HG03457 (cell line): Measurements from ENCODE around the gene IFT27.

Experiments
- ATAC-seq: cut with Tn5 transposase; IDR thresholded peaks from one replicate; pipeline ENCODE4 v1.9.1; 2021; ENCODE audit warnings: moderate number of reproducible peaks; ENCODE audit not compliant: unreplicated experiment

IFT27 gene

DNA sequence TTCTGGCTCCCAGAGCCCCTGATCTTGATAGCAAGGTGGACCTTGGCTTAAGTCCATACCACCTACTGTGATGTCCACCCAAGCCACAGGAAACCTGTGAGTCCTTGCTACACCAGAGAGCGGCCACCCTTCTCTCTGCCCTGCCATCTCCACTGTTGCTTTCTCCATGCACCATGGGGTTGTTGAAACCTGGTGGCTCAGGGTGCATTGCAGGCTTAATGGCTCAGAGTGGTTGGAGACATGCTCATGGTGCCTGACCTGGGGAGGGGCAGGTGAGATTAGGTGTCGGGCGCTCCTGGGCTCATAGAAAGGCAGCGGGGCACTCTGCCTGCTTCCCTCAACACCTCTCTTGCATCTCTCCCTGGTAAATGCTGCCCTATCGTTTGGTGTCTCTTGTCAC, 47.4 kb downstream of the IFT27 start:
- no peak for ATAC-seq

DNA sequence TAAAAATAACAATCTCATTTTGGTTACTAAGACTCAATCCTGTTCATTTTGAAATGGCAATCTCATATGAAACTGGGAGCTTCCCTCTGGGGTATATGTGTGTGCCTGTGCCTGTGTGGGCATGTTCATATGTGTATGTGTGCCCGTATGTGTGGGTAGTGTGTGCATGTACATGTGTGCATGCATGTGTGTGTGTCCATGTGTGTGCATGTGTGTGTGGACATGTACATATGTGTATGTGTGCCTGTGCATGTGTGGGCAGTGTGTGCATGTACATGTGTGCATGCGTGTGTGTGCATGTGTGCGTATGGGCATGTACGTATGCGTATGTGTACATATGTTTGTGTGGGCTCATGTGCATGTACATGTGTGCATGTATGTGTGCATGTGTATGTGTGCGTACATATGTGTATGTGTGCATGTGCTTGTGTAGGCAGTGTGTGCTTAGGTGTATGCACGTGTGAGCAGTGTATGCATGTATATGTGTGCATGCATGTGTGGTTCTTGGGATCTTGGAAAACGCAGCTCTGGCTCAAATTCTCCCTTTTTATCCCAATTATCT, 47.9 kb downstream of the IFT27 start:
- ATAC-seq: no peak

DNA sequence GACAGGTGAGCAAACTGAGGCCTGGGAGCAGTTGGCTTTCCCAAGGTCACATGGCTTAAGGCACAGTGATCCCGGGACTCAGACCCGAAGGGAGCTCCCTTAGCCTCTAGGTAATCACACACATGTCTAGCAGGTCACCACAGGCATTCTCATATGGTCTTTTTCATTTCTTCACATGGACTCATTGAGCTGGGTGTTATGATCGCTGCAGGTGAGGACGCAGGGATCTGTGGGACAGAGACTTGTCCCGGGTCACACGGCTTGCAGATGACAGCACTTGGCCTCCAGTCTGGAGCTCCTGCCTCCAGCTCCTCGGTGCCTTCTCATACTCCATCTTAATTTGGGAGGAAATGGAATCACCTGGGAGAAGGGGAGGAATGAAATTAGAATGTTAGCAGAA, 48.8 kb downstream of the IFT27 start:
- ATAC-seq: no peak

DNA sequence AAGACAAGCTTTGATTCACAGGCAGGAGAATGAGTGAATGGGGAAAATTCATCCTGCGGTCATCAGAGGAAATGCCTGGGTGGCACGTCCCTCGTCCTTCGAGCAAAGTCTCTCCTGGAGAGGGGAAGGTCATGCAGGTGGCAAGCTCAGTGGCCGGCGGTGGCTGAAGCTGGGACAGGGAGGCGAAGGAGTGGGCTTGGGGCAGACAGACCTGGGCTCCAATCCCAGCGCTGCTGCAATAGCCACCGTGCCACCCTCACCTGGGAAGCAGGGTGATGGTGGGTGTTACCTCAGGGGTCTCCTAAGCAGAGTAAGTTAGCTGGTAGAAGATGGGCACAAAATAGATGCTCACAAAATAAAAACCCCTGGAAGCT, 49.9 kb downstream of the IFT27 start:
- no peak for ATAC-seq

DNA sequence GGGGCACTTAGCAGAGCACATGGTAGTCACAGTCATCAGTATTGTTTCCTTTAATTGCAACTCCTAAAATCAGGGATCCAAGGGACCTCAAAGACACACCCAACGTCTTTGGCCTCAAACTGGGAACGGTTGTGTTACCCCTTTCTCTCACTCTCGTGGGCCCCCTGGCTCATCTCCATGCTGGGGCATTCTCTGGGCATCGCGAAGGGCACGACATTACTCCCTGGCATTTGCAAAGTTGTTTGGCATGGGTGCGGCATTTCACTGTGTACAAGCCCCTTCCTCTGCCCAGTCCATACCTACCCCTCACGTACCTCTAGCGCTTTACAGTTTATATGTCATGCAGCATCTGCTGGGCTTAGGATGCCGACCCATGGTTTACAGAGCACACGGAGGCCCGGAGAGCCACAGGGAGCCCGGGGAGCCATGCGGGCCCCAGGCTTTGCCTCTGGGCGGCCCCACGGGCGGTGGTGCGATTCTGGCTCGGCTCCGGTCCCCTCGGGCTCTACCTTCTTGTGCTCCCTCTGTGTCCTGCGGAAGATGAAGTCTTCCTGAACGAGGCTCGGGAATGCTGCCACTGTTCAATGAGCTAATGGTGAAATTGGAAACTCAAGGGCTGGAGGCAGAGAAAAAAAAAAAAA, 50.4 kb downstream of the IFT27 start:
- ATAC-seq: no peak

DNA sequence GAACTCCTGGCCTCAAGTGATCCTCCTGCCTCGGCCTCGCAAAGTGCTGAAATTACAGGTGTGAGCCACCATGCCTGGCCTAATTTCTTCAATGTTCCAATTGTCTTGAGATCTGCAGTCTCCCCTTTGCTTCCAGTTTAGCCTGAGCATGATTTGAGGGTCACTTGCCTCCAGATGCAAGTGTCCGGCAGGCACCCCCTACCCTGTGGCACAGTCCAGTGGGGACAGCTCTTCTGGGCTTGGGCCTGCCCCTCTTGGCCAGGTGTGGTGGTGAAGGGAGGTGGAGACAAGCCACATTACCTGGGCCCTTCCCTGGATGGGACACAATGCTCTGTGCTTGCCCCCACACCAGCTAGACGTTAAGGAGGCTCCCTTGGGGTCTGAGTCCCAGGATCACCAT, 51.1 kb downstream of the IFT27 start:
- no peak for ATAC-seq

DNA sequence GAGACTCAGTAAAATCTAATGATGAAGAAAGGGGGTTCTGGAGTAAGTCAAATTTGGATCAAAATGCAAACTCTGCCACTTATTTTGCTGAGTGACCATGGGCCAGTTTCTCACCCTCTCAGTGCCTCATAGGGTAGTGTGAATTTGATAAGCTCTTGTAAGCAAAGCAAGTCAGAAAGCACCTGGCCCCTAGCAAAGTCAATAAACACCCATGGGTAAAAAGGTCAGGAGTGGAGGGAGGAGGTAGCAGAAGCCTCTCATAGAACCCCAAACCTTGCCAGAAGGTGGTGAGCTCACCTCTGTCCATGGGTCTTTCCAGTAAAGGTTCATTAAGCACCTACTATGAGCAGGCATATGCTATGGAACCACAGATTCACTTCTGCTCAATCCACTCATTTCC, 53.9 kb downstream of the IFT27 start:
- ATAC-seq: no peak

DNA sequence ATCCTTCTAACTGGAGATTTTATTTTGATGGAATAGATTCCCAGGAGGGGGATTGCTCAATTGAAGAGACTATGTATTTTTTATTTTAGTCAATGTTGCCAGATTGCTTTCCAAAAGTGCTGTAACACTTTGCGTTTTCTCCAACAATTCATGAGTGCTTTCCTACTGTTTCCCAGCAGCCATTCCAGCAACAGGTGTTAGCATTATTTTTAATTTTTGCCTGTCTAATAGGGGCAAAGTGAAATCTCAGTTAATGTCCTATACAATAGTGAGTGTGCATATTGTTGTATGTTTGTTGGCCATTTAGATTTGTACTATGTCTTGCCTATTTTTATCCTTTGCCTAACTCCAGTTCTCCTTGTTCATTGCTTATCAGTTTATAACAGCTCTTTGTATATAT, 60.3 kb downstream of the IFT27 start:
- no peak for ATAC-seq

DNA sequence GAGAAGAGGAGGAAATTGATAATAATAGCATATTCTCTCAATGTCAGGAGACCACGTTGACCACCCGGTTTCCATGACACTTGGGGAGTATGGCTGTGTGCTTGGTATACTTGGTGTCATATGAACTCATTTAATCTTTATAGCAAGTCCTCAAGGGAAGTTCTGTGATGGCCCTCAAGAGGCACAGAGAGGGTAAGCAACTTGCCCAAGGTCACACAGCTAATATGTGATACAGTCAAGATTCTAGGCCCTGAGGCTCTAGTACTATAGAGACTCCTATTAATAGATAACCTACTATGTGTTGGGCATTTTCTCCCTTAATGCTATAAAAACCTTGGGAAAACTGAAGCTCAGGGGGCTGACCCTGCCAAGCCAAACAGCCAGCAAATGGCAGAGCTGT, 61.8 kb downstream of the IFT27 start:
- ATAC-seq: no peak

DNA sequence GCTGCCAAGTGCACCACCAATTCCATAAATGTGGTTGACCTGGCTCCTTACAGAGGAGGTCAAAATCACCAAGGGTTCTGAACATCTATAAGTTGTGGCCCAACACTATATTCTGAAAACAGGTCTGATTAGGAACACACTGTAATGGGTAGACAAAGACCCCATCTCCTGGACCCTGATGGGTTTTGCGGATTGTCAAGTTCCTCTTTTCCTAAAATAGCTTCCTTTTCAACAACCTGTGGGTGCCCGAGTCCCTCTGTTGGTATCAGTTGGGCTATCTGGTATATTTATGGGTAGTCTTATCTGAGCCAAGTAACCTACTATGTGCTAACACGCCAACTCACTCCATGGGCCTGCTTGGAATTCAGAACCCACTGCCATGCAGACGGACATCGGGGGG, 62.5 kb downstream of the IFT27 start:
- no peak for ATAC-seq
